ENCODE data around the gene TDRD12. TPM values are rescaled to one million over a fixed set of nuclear protein-coding genes. Genes with fewer than 3 reads are reported as not detected.

Gene TDRD12
- total RNA-seq, 1 donor from 2014 or later: 0.07 TPM

DNA sequence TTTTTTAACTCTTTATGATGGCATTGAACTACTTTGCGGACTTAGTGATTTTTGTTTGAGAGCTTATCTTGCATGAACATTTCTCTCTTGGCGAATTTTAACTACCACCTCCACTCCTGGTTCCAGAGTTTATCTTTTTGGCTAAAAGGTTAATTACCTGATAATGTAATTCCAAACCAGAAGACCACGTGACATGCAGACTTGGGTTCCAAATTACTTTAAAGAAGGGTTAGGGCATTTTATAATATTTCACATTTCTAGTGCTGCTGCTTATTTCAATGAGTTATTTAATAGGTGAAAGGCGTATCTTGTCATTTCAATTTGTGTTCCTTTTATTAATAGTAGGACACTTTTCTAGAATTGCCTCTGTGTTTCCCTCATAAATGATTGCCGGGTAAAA, 52.0 kb downstream of the TDRD12 start:
- no peaks in the 10 kb centered on the region for H3F3A ChIP-seq (ENCODE audit: low read depth)
- no peaks in the 10 kb centered on the region for H3K36me3 ChIP-seq
- TF ChIP-seq, protein P1, sequence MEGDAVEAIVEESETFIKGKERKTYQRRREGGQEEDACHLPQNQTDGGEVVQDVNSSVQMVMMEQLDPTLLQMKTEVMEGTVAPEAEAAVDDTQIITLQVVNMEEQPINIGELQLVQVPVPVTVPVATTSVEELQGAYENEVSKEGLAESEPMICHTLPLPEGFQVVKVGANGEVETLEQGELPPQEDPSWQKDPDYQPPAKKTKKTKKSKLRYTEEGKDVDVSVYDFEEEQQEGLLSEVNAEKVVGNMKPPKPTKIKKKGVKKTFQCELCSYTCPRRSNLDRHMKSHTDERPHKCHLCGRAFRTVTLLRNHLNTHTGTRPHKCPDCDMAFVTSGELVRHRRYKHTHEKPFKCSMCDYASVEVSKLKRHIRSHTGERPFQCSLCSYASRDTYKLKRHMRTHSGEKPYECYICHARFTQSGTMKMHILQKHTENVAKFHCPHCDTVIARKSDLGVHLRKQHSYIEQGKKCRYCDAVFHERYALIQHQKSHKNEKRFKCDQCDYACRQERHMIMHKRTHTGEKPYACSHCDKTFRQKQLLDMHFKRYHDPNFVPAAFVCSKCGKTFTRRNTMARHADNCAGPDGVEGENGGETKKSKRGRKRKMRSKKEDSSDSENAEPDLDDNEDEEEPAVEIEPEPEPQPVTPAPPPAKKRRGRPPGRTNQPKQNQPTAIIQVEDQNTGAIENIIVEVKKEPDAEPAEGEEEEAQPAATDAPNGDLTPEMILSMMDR (IDR thresholded peaks at IDR 0.05): no peak
- TF ChIP-seq EZH2 (IDR thresholded peaks at IDR 0.05) (no peak), EZH2phosphoT487 (IDR thresholded peaks at IDR 0.05) (no peak)
- H3K4me3 ChIP-seq: no peak overlapping the region
- no peak for DNase-seq (ENCODE audit: low spot score)
- Mint-ChIP-seq H3K4me1 (no peaks in the 10 kb centered on the region), H3K9me3 (peaks cover 2% of the 10 kb centered on the region), H3K36me3 (no peaks in the 10 kb centered on the region), H3K4me3 (no peak overlapping the region), H3K27me3 (ENCODE audit: insufficient read depth, low read depth) (no peaks in the 10 kb centered on the region), H3K27ac (no peak overlapping the region)
- H3K79me2 ChIP-seq (ENCODE audit: low read depth): no peaks in the 10 kb centered on the region
- no peaks in the 10 kb centered on the region for H3K4me1 ChIP-seq
- H3K27me3 ChIP-seq: no peaks in the 10 kb centered on the region
- H4K20me1 ChIP-seq (ENCODE audit: low read depth): no peaks in the 10 kb centered on the region
- H3K4me2 ChIP-seq: no peak overlapping the region
- H3K27ac ChIP-seq: no peak overlapping the region
- no peaks in the 10 kb centered on the region for H3K9me3 ChIP-seq (ENCODE audit: low read depth)
- no peak overlapping the region for H3K9ac ChIP-seq
- H2AFZ ChIP-seq (replicated peaks): no peak overlapping the region

DNA sequence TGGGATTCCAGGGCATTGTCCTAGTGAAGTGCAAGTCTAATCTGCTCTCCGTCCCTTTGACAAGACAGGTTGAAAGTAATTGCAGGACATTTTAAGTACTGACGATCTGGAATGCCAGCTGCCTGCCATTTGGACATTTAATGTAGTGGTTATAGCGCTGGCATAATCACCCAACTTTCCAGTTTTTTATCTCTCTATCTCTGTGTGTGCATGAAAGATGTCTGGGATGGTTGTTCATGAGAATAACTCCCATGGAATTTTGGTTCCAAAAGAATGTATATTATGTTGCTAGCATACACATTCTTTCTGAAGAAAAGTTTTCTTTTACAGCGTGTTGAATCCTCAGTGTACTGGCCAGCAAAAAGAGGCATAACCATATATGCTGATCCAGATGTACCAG, 53.6 kb downstream of the TDRD12 start:
- no peaks in the 10 kb centered on the region for H3K27me3 Mint-ChIP-seq (ENCODE audit: insufficient read depth, low read depth)
- no peak overlapping the region for H2AFZ ChIP-seq (replicated peaks)
- no peak overlapping the region for H3K9ac ChIP-seq
- H3K4me1 ChIP-seq: no peaks in the 10 kb centered on the region
- no peaks in the 10 kb centered on the region for H3F3A ChIP-seq (ENCODE audit: low read depth)
- H3K9me3 Mint-ChIP-seq: peaks cover 2% of the 10 kb centered on the region
- no peaks in the 10 kb centered on the region for H3K9me3 ChIP-seq (ENCODE audit: low read depth)
- no peak overlapping the region for H3K27ac Mint-ChIP-seq
- no peak overlapping the region for H3K27ac ChIP-seq
- H3K4me3 Mint-ChIP-seq: no peak overlapping the region
- H4K20me1 ChIP-seq (ENCODE audit: low read depth): no peaks in the 10 kb centered on the region
- H3K27me3 ChIP-seq: no peaks in the 10 kb centered on the region
- H3K4me1 Mint-ChIP-seq: no peaks in the 10 kb centered on the region
- H3K36me3 ChIP-seq: no peaks in the 10 kb centered on the region
- H3K4me2 ChIP-seq: no peak overlapping the region
- H3K79me2 ChIP-seq (ENCODE audit: low read depth): no peaks in the 10 kb centered on the region
- TF ChIP-seq, protein P1 (IDR thresholded peaks at IDR 0.05): no peak
- TF ChIP-seq EZH2 (IDR thresholded peaks at IDR 0.05): no peak
- TF ChIP-seq EZH2phosphoT487 (IDR thresholded peaks at IDR 0.05): no peak
- H3K36me3 Mint-ChIP-seq: no peaks in the 10 kb centered on the region
- no peak for DNase-seq (ENCODE audit: low spot score)
- no peak overlapping the region for H3K4me3 ChIP-seq

DNA sequence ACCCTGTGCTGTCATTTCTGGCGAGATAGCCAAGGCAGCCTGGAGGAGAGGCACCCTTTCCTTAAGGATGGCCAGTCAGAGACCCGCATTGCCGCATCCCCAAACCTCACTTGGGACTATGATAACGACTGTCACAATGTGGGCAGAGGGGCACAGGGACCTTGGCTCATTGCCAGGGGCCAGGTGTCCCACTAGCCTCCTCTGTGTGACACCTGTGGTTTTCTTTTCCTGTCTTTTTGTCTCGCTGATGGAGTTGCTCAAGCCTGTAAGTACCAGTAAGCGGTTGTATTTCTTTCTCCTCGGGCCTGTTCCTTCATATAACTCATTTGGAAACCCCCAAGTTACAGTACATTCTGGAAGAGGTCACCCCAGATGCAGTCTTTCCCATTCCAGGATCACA, 59.5 kb downstream of the TDRD12 start:
- no peaks in the 10 kb centered on the region for H3K36me3 Mint-ChIP-seq
- peak overlapping the region; percentile 34 for H2AFZ ChIP-seq (replicated peaks)

More for the DNA sequence above, 59.5 kb downstream of the TDRD12 start:
- Histone ChIP-seq H3K9me3 (ENCODE audit: low read depth) (no peaks in the 10 kb centered on the region), H3K27ac (no peak overlapping the region), H3K27me3 (no peaks in the 10 kb centered on the region), H4K20me1 (ENCODE audit: low read depth) (no peaks in the 10 kb centered on the region), H3F3A (ENCODE audit: low read depth) (no peaks in the 10 kb centered on the region), H3K79me2 (ENCODE audit: low read depth) (no peaks in the 10 kb centered on the region), H3K4me2 (no peak overlapping the region), H3K9ac (no peak overlapping the region), H3K4me1 (no peaks in the 10 kb centered on the region), H3K4me3 (no peak overlapping the region), H3K36me3 (no peaks in the 10 kb centered on the region)
- H3K27me3 Mint-ChIP-seq (ENCODE audit: insufficient read depth, low read depth): no peaks in the 10 kb centered on the region
- H3K9me3 Mint-ChIP-seq: peaks cover 10% of the 10 kb centered on the region
- no peaks in the 10 kb centered on the region for H3K4me1 Mint-ChIP-seq
- TF ChIP-seq, protein P1 (IDR thresholded peaks at IDR 0.05): no peak
- TF ChIP-seq EZH2phosphoT487 (IDR thresholded peaks at IDR 0.05): no peak
- TF ChIP-seq EZH2 (IDR thresholded peaks at IDR 0.05): no peak
- H3K4me3 Mint-ChIP-seq: no peak overlapping the region
- no peak for DNase-seq (ENCODE audit: low spot score)
- H3K27ac Mint-ChIP-seq: no peak overlapping the region
